Measurements from ENCODE around the gene DCLK3. TPM values are rescaled to one million over a fixed set of nuclear protein-coding genes. Genes with fewer than 3 reads are reported as not detected.

The DCLK3 gene, protein sequence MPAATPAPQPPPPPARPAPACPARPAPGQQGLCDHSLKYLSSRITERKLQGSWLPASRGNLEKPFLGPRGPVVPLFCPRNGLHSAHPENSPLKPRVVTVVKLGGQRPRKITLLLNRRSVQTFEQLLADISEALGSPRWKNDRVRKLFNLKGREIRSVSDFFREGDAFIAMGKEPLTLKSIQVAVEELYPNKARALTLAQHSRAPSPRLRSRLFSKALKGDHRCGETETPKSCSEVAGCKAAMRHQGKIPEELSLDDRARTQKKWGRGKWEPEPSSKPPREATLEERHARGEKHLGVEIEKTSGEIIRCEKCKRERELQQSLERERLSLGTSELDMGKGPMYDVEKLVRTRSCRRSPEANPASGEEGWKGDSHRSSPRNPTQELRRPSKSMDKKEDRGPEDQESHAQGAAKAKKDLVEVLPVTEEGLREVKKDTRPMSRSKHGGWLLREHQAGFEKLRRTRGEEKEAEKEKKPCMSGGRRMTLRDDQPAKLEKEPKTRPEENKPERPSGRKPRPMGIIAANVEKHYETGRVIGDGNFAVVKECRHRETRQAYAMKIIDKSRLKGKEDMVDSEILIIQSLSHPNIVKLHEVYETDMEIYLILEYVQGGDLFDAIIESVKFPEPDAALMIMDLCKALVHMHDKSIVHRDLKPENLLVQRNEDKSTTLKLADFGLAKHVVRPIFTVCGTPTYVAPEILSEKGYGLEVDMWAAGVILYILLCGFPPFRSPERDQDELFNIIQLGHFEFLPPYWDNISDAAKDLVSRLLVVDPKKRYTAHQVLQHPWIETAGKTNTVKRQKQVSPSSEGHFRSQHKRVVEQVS
- not detected in 2 replicates for total RNA-seq

DNA sequence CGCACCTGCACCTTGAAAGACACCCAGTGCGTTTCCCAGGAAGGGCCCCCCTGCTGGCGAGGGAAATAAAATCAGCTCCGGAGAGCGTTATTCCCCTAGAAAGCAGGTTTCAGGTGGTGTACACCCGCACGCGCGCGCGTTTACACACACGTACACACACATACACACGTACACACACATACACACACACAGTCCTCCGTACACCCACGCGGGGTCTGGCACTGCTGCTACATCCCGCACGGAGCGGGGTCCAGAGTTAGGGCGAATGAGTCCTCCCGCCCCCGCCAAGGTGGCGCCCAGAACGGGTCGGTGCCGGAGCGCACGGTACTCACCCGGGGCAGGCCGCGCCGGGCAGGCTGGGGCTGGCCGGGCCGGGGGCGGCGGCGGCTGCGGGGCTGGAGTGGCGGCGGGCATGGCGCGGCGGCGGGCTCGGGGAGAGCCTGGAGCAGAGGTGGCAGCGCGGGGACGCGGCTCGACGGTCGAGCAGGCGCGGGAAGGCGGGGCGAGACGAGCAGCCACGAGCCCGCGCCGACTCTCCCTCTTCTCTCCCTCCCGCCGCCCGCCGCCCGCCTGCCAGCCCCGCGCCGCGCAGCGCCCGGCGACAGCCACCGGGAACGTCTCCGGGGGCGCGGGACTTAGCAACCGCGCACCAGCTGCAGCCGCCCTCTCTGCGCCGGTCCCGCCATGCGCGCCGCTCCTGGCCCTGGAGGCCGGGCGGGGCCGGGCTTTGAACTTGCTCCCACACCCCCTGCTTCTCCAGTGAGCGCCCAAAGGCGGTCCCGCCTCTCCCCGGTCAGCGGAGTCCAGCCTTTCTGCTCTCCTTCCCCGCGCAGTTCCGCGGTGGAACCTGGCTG lies at the start of gene DCLK3:
TSS of gene DCLK3 (minus strand) at position 704 of the 854 bp plus-strand sequence. CDS start at position 414, 290 bp downstream.

Other genes starting within 250 kb of the DCLK3 start
- gene TRANK1, start 180.5 kb upstream of the DCLK3 start, total RNA-seq: 2.1 and 2.4 TPM in 2 replicates
- 3.1 and 4.7 TPM in 2 replicates for gene EPM2AIP1, start 228.6 kb upstream of the DCLK3 start, total RNA-seq
- 52.8 and 58.5 TPM in 2 replicates for gene MLH1, start 229.0 kb upstream of the DCLK3 start, total RNA-seq

Measured in hair follicular keratinocyte (primary cell).